CD8-positive, alpha-beta memory T cell (primary cell): Measurements from ENCODE around the gene UBE2D1. TPM values are rescaled to one million over a fixed set of nuclear protein-coding genes. Genes with fewer than 3 reads are reported as not detected.

Source experiments
- CTCF ChIA-PET: fragments of 350-600 bp; sonication (Branson Sonifier 250); formaldehyde crosslinking; loops from one replicate; lab custom pipeline; 2021; ENCODE audit warnings: antibody characterized with exemption; lab: Charles Lee
- POLR2A ChIA-PET: fragments of 350-600 bp; sonication (Branson Sonifier 250); formaldehyde crosslinking; loops from one replicate; lab custom pipeline; 2021; ENCODE audit warnings: antibody characterized with exemption; lab: Charles Lee
- DNase-seq, 5 donors: peaks; one replicate each; pipeline versions ENCODE4 v3.0.0 to v3.0.0-alpha.2; 2020 to 2022; ENCODE audit warnings: mixed read lengths in 1 of 5
- H3K27ac ChIP-seq: one replicate; pipeline ENCODE4 v1.7.0; 2013; ENCODE audit warnings: low read depth, mild to moderate bottlenecking, low read length, moderate library complexity
- H3K27me3 ChIP-seq: 2 replicates; pipeline ENCODE4 v1.7.0; 2013; ENCODE audit warnings: low read length, mild to moderate bottlenecking; ENCODE audit not compliant: insufficient read depth, poor library complexity, severe bottlenecking
- H3K36me3 ChIP-seq: 2 replicates; pipeline ENCODE4 v1.7.0; 2013; ENCODE audit warnings: mild to moderate bottlenecking, low read length, moderate library complexity; ENCODE audit not compliant: insufficient read depth
- H3K4me1 ChIP-seq: 2 replicates; pipeline ENCODE4 v1.7.0; 2013; ENCODE audit warnings: mild to moderate bottlenecking, low read length, moderate library complexity; ENCODE audit not compliant: insufficient read depth
- H3K4me3 ChIP-seq: 2 replicates; pipeline ENCODE4 v1.7.0; 2013; ENCODE audit warnings: mild to moderate bottlenecking, low read length
- H3K9me3 ChIP-seq: 2 replicates; pipeline ENCODE4 v1.7.0; 2013; ENCODE audit warnings: mild to moderate bottlenecking, low read length
- H3K27ac Mint-ChIP-seq, 8 donors: one replicate each; pipeline ENCODE4 v1.8.0; 2020 to 2021; ENCODE audit warnings: mixed read lengths in 8 of 8, mild to moderate bottlenecking in 6 of 8, inconsistent platforms in 3 of 8, moderate library complexity in 3 of 8
- H3K27me3 Mint-ChIP-seq, 2 donors: one replicate each; pipeline ENCODE4 v1.8.0; 2020 to 2021; ENCODE audit warnings: mixed read lengths in 2 of 2, mild to moderate bottlenecking in 1 of 2, moderate library complexity in 1 of 2
- H3K36me3 Mint-ChIP-seq, 3 donors: one replicate each; pipeline ENCODE4 v1.8.0; 2020 to 2021; ENCODE audit warnings: mixed read lengths in 3 of 3, inconsistent platforms in 1 of 3, mild to moderate bottlenecking in 1 of 3
- H3K4me1 Mint-ChIP-seq, 3 donors: one replicate each; pipeline ENCODE4 v1.8.0; 2020 to 2021; ENCODE audit warnings: mixed read lengths in 3 of 3, inconsistent platforms in 1 of 3, mild to moderate bottlenecking in 1 of 3
- H3K4me3 Mint-ChIP-seq, 7 donors: one replicate each; pipeline ENCODE4 v1.8.0; 2020 to 2021; ENCODE audit warnings: mixed read lengths in 7 of 7, mild to moderate bottlenecking in 6 of 7, moderate library complexity in 4 of 7, inconsistent platforms in 2 of 7
- H3K9me3 Mint-ChIP-seq, 5 donors: one replicate each; pipeline ENCODE4 v1.8.0; 2020 to 2022; ENCODE audit warnings: mixed read lengths in 5 of 5, mild to moderate bottlenecking in 3 of 5, moderate library complexity in 2 of 5, inconsistent platforms in 1 of 5
- polyA plus RNA-seq: library from polyadenylated mRNA; unstranded; fragments of 300-500 nt; fragmentation: Illumina TruSeq; gene quantifications from one replicate; pipeline ENCODE4 v1.2.3, GENCODE V29; 2021
- total RNA-seq, 2 experiments: library from RNA; stranded (reverse); gene quantifications; one replicate each; pipeline ENCODE4 v1.2.3, GENCODE V29; 2021

Gene UBE2D1
- total and polyA plus RNA-seq, 3 experiments from 2014 or later = 16.5 to 18.3 (median 16.6) TPM

DNA sequence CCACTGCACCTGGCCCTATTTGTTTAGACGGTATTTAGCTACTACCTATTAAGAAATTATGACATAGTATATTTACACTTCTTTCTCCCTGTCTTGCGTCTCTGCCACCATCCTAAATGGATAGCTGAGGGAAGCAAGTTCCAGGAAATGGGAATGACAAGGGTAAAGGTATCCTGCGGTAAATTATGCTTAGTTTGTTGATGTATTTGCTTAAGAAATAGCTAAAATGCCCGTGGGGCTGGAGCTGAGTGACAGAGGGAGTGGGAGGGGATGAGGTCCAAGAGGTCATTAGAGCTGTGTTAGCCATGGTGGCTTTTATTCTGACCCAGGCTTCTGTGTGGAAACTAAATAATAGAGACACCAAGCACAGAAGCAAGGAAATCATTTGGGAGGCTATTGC, 29.0 kb upstream of the UBE2D1 start:
- POLR2A ChIA-PET = no interaction called here
- H3K9me3 ChIP-seq = no peaks in the 10 kb centered on the region
- Mint-ChIP-seq H3K27ac (no peak overlapping the region), H3K27me3 (peaks cover 12 to 49% of the 10 kb centered on the region in 2 donors), H3K4me3 (no peak overlapping the region), H3K4me1 (no peaks in the 10 kb centered on the region), H3K36me3 (no peaks in the 10 kb centered on the region), H3K9me3 (no peaks in the 10 kb centered on the region)
- H3K4me3 ChIP-seq = no peak overlapping the region
- H3K36me3 ChIP-seq = no peaks in the 10 kb centered on the region
- no peaks in the 10 kb centered on the region for H3K4me1 ChIP-seq
- H3K27me3 ChIP-seq = peaks cover 5% of the 10 kb centered on the region
- no peak overlapping the region for H3K27ac ChIP-seq
- CTCF ChIA-PET = interaction anchor here (1.2 kb wide), 1 partner anchor 79 kb away, joined by 3 read pairs; the partner anchor contains the start of gene TFAM
- DNase-seq = no peak

DNA sequence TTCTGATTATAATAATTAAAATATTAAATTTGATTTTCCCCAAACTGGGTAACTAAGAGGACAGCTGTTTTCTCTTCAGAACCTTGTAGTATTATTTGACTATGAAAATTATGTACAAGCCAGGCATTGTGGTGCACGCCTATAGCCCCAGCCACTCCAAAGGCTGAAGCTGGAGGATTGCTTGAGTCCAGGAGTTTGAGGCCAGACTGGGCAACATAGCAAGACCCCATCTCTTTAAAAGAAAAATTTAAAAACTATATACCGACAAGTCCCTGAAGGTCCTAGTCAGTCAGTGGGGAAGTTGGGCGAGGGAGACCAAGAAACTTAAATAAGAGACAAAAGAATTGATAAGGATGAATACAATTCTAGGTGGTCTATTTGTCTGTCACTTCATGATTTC, 27.1 kb upstream of the UBE2D1 start:
- no peaks in the 10 kb centered on the region for H3K9me3 Mint-ChIP-seq
- no peaks in the 10 kb centered on the region for H3K4me1 ChIP-seq
- H3K9me3 ChIP-seq = no peaks in the 10 kb centered on the region
- H3K36me3 Mint-ChIP-seq = no peaks in the 10 kb centered on the region
- POLR2A ChIA-PET = no interaction called here
- no peak overlapping the region for H3K4me3 ChIP-seq
- H3K27me3 ChIP-seq = peaks cover 5% of the 10 kb centered on the region
- CTCF ChIA-PET = interaction anchor here (1.4 to 1.6 kb wide), 2 partner anchors 8 to 77 kb away, joined by 3 to 7 read pairs; partner anchors contain the start of gene TFAM
- no peaks in the 10 kb centered on the region for H3K36me3 ChIP-seq
- H3K27ac Mint-ChIP-seq = no peak overlapping the region
- H3K4me3 Mint-ChIP-seq = no peak overlapping the region
- no peak for DNase-seq
- no peaks in the 10 kb centered on the region for H3K4me1 Mint-ChIP-seq
- no peak overlapping the region for H3K27ac ChIP-seq
- peaks cover 12 to 43% of the 10 kb centered on the region in 2 donors for H3K27me3 Mint-ChIP-seq

DNA sequence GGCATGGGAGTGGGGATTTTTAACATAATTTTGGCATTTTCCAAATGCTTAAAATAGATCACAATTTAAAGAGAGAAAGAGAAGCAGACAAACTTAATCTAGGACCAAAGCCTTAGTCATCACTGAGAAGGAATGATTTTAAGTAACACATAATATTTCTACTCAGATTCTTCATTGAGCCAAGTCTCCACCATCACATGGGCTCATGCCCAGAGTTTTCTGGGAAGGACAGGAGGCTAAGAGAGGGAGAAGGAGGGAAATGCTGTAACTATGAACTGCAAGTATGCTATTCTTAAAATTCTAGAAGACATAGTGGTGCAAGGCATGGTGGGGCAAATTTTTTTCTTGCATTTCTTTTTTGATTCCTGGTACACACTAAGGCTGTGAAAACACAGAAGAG, 23.8 kb upstream of the UBE2D1 start:
- ChIA-PET CTCF (no interaction called here), POLR2A (no interaction called here)
- Mint-ChIP-seq H3K27ac (no peak overlapping the region), H3K27me3 (peaks cover 13 to 32% of the 10 kb centered on the region in 2 donors), H3K4me1 (no peaks in the 10 kb centered on the region), H3K4me3 (no peak overlapping the region), H3K9me3 (no peaks in the 10 kb centered on the region), H3K36me3 (no peaks in the 10 kb centered on the region)
- H3K9me3 ChIP-seq = no peaks in the 10 kb centered on the region
- H3K27me3 ChIP-seq = peaks cover 5% of the 10 kb centered on the region
- no peaks in the 10 kb centered on the region for H3K36me3 ChIP-seq
- H3K4me3 ChIP-seq = no peak overlapping the region
- H3K27ac ChIP-seq = no peak overlapping the region
- H3K4me1 ChIP-seq = no peaks in the 10 kb centered on the region
- DNase-seq = no peak

DNA sequence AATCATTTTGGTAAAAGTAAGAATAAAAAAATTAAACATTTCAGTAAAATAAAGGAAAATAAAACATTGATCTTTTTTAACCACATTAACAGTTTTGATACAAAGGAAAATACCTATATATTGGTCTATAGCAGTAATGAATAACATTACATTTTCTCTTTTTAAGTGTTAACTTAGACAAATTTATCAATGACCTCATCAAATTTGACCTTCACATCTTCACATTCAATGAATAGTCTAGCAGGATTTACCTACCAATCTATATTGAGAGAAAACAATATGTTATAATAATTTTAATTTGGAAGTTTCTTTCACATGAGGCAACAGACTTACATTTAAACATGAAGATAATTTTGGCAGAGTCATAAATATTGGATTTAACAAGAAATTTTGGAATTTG, 17.9 kb upstream of the UBE2D1 start:
- no peak for DNase-seq
- CTCF ChIA-PET = no interaction called here
- POLR2A ChIA-PET = no interaction called here

DNA sequence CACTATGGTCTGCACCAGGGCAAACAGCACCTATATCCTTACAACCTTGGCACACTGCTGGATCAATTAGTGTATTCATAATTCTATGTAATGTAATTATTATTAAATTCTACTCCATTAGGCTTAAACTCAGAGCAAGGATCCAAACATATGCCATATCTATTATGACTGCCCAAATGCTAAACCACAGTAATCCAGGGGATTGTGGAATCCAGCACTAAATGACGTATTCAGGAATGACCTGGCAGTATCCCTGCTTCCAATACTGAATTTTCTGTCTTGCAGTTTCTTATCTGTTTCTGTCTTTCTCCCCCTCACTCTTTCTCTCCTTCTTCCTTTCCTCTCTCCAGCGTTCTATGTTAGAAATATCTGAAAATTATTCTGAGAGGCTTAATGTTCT, 16.5 kb upstream of the UBE2D1 start:
- H3K36me3 ChIP-seq = no peaks in the 10 kb centered on the region
- H3K36me3 Mint-ChIP-seq = no peaks in the 10 kb centered on the region

More for the DNA sequence above, 17.9 kb upstream of the UBE2D1 start:
- Histone ChIP-seq H3K4me1 (no peaks in the 10 kb centered on the region), H3K27ac (no peak overlapping the region), H3K4me3 (no peak overlapping the region), H3K36me3 (no peaks in the 10 kb centered on the region), H3K9me3 (no peaks in the 10 kb centered on the region), H3K27me3 (no peaks in the 10 kb centered on the region)
- H3K27me3 Mint-ChIP-seq = peaks cover 0 to 5% of the 10 kb centered on the region in 2 donors
- H3K27ac Mint-ChIP-seq = no peak overlapping the region
- no peaks in the 10 kb centered on the region for H3K36me3 Mint-ChIP-seq
- H3K4me1 Mint-ChIP-seq = no peaks in the 10 kb centered on the region
- H3K9me3 Mint-ChIP-seq = peaks cover 0 to 2% (median 0%) of the 10 kb centered on the region in 5 donors
- H3K4me3 Mint-ChIP-seq = no peak overlapping the region

GRCh38 chr10:58319599-58319998, 15.2 kb upstream of the UBE2D1 start:
- no peak overlapping the region for H3K4me3 Mint-ChIP-seq
- POLR2A ChIA-PET = no interaction called here
- no peaks in the 10 kb centered on the region for H3K36me3 Mint-ChIP-seq

More for the DNA sequence above, 16.5 kb upstream of the UBE2D1 start:
- H3K4me1 Mint-ChIP-seq = peaks cover 10 to 12% (median 11%) of the 10 kb centered on the region in 3 donors
- H3K27ac Mint-ChIP-seq = no peak overlapping the region
- Histone ChIP-seq H3K4me3 (no peak overlapping the region), H3K9me3 (no peaks in the 10 kb centered on the region), H3K4me1 (peaks cover 6% of the 10 kb centered on the region), H3K27me3 (no peaks in the 10 kb centered on the region), H3K27ac (no peak overlapping the region)
- CTCF ChIA-PET = no interaction called here
- H3K4me3 Mint-ChIP-seq = no peak overlapping the region
- POLR2A ChIA-PET = no interaction called here
- peaks cover 0 to 2% (median 0%) of the 10 kb centered on the region in 5 donors for H3K9me3 Mint-ChIP-seq
- DNase-seq = no peak
- peaks cover 0 to 5% of the 10 kb centered on the region in 2 donors for H3K27me3 Mint-ChIP-seq

DNA sequence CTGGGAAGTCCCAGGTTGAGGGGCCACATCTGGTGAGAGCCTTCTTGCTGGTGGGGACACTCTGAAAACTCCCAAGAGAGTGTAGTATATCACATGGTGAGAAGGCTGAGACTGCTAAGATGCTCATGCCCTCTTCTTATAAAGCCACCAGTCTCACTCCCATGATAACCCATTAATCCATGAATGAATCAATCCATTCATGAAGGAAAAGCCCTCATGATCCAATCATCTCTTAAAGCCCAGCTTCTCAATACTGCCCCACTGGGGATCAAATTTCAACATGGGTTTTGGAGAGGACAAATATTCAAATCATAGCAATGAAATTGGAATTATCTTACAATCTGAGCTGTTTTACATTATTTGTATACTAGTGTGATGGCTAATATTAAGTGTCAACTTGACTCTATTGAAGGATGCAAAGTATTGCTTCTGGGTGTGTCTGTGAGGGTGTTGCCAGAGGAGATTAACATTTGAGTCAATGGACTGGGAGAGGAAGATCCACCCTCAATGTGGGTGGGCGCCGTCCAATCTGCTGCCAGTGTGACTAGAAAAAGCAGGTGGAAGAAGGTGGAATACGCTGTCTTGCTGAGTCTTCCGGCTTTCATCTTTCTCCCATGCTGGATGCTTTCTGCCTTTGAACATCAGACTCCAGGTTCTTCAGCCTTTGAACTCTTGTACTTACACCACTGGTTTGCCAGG, 14.3 kb upstream of the UBE2D1 start:
- H3K4me3 ChIP-seq = no peak overlapping the region
- POLR2A ChIA-PET = no interaction called here

More at GRCh38 chr10:58319599-58319998, 15.2 kb upstream of the UBE2D1 start:
- H3K9me3 ChIP-seq = no peaks in the 10 kb centered on the region
- Mint-ChIP-seq H3K27ac (no peak overlapping the region), H3K9me3 (peaks cover 0 to 2% (median 0%) of the 10 kb centered on the region in 5 donors), H3K4me1 (peaks cover 10 to 12% (median 11%) of the 10 kb centered on the region in 3 donors), H3K27me3 (peaks cover 0 to 5% of the 10 kb centered on the region in 2 donors)
- no peak overlapping the region for H3K4me3 ChIP-seq
- CTCF ChIA-PET = no interaction called here
- H3K36me3 ChIP-seq = no peaks in the 10 kb centered on the region
- H3K4me1 ChIP-seq = peaks cover 6% of the 10 kb centered on the region
- DNase-seq = no peak
- no peaks in the 10 kb centered on the region for H3K27me3 ChIP-seq
- no peak overlapping the region for H3K27ac ChIP-seq

DNA sequence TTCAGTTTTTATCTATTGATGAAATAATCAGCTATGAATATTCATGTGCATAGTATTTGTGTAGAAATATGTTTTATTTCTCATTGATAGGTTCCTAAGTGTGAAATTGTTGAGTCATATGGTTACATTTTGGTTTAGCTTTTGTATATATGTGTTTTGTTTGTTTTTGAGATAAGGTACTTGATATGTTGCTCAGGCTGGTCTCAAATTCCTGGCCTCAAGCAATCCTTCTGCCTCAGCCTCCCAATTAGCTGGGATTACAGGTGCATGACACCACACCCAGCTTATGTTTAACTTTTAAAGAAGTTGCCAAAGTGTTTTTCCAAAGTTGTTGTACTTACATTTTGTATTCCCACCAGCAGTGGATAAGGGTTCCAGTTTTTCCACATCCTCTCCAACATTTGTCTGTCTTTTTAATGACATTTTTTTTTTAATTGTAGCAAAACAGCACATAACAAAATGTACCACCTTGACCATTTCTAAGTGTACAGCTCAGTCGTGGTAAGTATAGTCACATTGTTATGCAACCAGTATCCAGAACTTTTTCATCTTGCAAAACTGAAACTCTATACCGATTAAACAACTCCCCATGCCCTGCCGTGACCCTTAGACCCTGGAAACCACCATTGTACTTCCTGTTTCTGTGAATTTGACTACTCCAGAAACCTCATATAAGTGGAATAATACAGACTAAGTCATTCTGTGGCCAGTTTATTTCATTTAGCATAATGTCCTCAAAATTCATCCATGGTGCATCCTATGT, 12.6 kb upstream of the UBE2D1 start:
- Histone ChIP-seq H3K36me3 (no peaks in the 10 kb centered on the region), H3K9me3 (no peaks in the 10 kb centered on the region), H3K27me3 (no peaks in the 10 kb centered on the region), H3K27ac (no peak overlapping the region), H3K4me1 (peaks cover 6% of the 10 kb centered on the region), H3K4me3 (no peak overlapping the region)
- H3K4me3 Mint-ChIP-seq = no peak overlapping the region
- peaks cover 0 to 2% of the 10 kb centered on the region in 2 donors for H3K27me3 Mint-ChIP-seq
- DNase-seq = no peak
- H3K36me3 Mint-ChIP-seq = peaks cover 0 to 5% (median 0%) of the 10 kb centered on the region in 3 donors
- H3K27ac Mint-ChIP-seq = peak overlapping the region in 1 of 8 donors; percentile 10
- ChIA-PET POLR2A (interaction anchor here (0.9 to 1.1 kb wide), 2 partner anchors 55 to 63 kb away, joined by 3 read pairs; partner anchors contain the start of genes IPMK and TFAM), CTCF (no interaction called here)
- peaks cover 10 to 12% (median 11%) of the 10 kb centered on the region in 3 donors for H3K4me1 Mint-ChIP-seq
- peaks cover 0 to 2% (median 0%) of the 10 kb centered on the region in 5 donors for H3K9me3 Mint-ChIP-seq

More for the DNA sequence above, 14.3 kb upstream of the UBE2D1 start:
- no peak overlapping the region for H3K4me3 Mint-ChIP-seq
- H3K27ac Mint-ChIP-seq = no peak overlapping the region
- Histone ChIP-seq H3K4me1 (peaks cover 6% of the 10 kb centered on the region), H3K27me3 (no peaks in the 10 kb centered on the region), H3K36me3 (no peaks in the 10 kb centered on the region), H3K9me3 (no peaks in the 10 kb centered on the region), H3K27ac (no peak overlapping the region)
- CTCF ChIA-PET = no interaction called here
- no peak for DNase-seq
- peaks cover 0 to 2% of the 10 kb centered on the region in 2 donors for H3K27me3 Mint-ChIP-seq
- H3K4me1 Mint-ChIP-seq = peaks cover 10 to 12% (median 11%) of the 10 kb centered on the region in 3 donors
- peaks cover 0 to 2% (median 0%) of the 10 kb centered on the region in 5 donors for H3K9me3 Mint-ChIP-seq
- H3K36me3 Mint-ChIP-seq = no peaks in the 10 kb centered on the region
